Prostate gland (tissue), 2 donors: ENCODE results near the gene TPGS1.

Source experiments
- CTCF ChIP-seq, 4 experiments: fragments of 200-600 bp in 2 of 4; fragments of 450-650 bp in 2 of 4; sonication (generic) in 2 of 4; IDR thresholded peaks; 1 replicate in 3 of 4; 2 replicates in 1 of 4; pipeline ENCODE4 v1.5.1; 2016 to 2019; ENCODE audit warnings: antibody characterized with exemption in 4 of 4, mild to moderate bottlenecking in 2 of 4, moderate library complexity in 2 of 4
- POLR2A ChIP-seq: fragments of 450-650 bp; IDR thresholded peaks from one replicate; pipeline ENCODE4 v1.6.1; 2016; ENCODE audit warnings: antibody characterized with exemption, mild to moderate bottlenecking

GRCh38 chr19:518598-519231 lies 11.4 kb downstream of the TPGS1 start:
- TF ChIP-seq CTCF (IDR thresholded peaks at IDR 0.05) (no peak), POLR2A (no peak)
